Lung (tissue), 12 donors: ENCODE measurements around the gene CEP164. TPM values are rescaled to one million over a fixed set of nuclear protein-coding genes. Genes with fewer than 3 reads are reported as not detected.

Source experiments
- ATAC-seq: fragments of 200-7000 bp; cut with Tn5 transposase; one replicate; pipeline ENCODE4 v1.9.1; 2020; ENCODE audit warnings: moderate number of reproducible peaks; ENCODE audit not compliant: insufficient read depth, low FRiP score
- DNase-seq, 3 donors: peaks; one replicate each; pipeline ENCODE4 v3.0.0-alpha.2; 2013 to 2017
- H3K27ac ChIP-seq, 2 donors: one replicate each; pipeline ENCODE4 v1.5.1; 2013; ENCODE audit warnings: mild to moderate bottlenecking in 2 of 2, moderate library complexity in 2 of 2, control low read depth in 1 of 2, inconsistent platforms in 1 of 2, low read depth in 1 of 2, low read length in 1 of 2
- H3K27me3 ChIP-seq, 3 donors: one replicate each; pipeline ENCODE4 v1.5.1; 2013; ENCODE audit warnings: low read length in 2 of 3; ENCODE audit not compliant: control insufficient read depth in 3 of 3, insufficient read depth in 3 of 3
- H3K36me3 ChIP-seq, 4 donors: one replicate each; pipeline ENCODE4 v1.5.1; 2013; ENCODE audit warnings: low read length in 4 of 4, mild to moderate bottlenecking in 1 of 4, moderate library complexity in 1 of 4; ENCODE audit not compliant: control insufficient read depth in 4 of 4, insufficient read depth in 4 of 4
- H3K4me1 ChIP-seq, 5 donors: one replicate each; pipeline ENCODE4 v1.5.1; 2013; ENCODE audit warnings: low read length in 5 of 5, mild to moderate bottlenecking in 2 of 5, moderate library complexity in 1 of 5; ENCODE audit not compliant: control insufficient read depth in 5 of 5, insufficient read depth in 5 of 5
- H3K4me3 ChIP-seq: one replicate; pipeline ENCODE4 v1.5.1; 2013; ENCODE audit warnings: mild to moderate bottlenecking, control low read depth, moderate library complexity
- H3K9ac ChIP-seq, 2 donors: one replicate each; pipeline ENCODE4 v1.5.1; 2013; ENCODE audit warnings: low read length in 2 of 2, control low read depth in 1 of 2; ENCODE audit not compliant: insufficient read depth in 1 of 2
- H3K9me3 ChIP-seq, 4 donors: one replicate each; pipeline ENCODE4 v1.5.1; 2013; ENCODE audit warnings: low read length in 3 of 4, mild to moderate bottlenecking in 1 of 4, moderate library complexity in 1 of 4; ENCODE audit not compliant: control insufficient read depth in 4 of 4, insufficient read depth in 3 of 4
- WGBS, 2 donors: extraction: QIAGEN DNeasy Blood & Tissue Kit; methylation state at CpG; one replicate each; pipeline ENCODE4 v1.1.7; 2013; 5-methylcytosine and 5-hydroxymethylcytosine counted together
- polyA plus RNA-seq, 2 donors: library from polyadenylated mRNA; stranded (reverse); fragments of 200-250 nt; gene quantifications; one replicate each; pipeline ENCODE4 v1.2.1, GENCODE V29; 2013
- total RNA-seq, 2 donors: library from RNA; depleted of rRNA in 1 of 2; stranded (reverse); fragments of >200 nt in 1 of 2; gene quantifications; one replicate each; pipeline ENCODE4 v1.2.1, GENCODE V29; 2014 to 2021
- TF ChIP-seq, protein P1 (sequence below): IDR thresholded peaks from 2 replicates; pipeline ENCODE4 v1.5.1; 2012; ENCODE audit warnings: mild to moderate bottlenecking; ENCODE audit errors: control extremely low read depth, extremely low read depth
- donor health status: control.
- donor health status: control.
- donor health status: Bipolar disorder and iron deficiency.
- donor health status: healthy.
- donor health status: DM: yes; HTN: yes; CAD: no.

CEP164 gene
- total and polyA plus RNA-seq, 4 donors: 12.0 to 36.1 (median 26.7) TPM

DNA sequence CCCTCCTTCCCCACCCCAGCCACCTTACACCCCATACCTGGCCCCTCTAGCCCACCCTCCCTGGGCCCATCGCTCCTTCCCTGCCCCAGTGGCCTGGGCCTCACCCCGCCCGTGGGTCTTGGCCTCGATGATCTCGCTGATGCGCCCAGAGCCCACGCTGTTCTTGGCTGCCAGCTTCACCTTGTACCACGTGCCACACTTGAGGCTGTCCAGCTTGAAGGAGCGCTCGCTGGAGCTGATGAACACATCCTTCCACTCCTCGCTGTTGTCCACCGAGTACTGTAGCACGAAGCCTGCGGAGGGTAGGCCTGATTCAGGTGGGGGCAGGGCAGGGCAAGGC, 110.1 kb downstream of the CEP164 start:
- WGBS, 2 donors: 77 to 86% methylated on average over 14 of the region's 14 CpGs
- no peak overlapping the region for H3K9ac ChIP-seq
- H3K27me3 ChIP-seq: peaks cover 0 to 14% (median 0%) of the 10 kb centered on the region in 3 donors
- H3K9me3 ChIP-seq: peaks cover 0 to 4% (median 2%) of the 10 kb centered on the region in 4 donors
- ATAC-seq (no peak), DNase-seq (no peak)
- peaks cover 0 to 7% (median 0%) of the 10 kb centered on the region in 4 donors for H3K36me3 ChIP-seq
- H3K27ac ChIP-seq: no peak overlapping the region
- TF ChIP-seq, protein P1, sequence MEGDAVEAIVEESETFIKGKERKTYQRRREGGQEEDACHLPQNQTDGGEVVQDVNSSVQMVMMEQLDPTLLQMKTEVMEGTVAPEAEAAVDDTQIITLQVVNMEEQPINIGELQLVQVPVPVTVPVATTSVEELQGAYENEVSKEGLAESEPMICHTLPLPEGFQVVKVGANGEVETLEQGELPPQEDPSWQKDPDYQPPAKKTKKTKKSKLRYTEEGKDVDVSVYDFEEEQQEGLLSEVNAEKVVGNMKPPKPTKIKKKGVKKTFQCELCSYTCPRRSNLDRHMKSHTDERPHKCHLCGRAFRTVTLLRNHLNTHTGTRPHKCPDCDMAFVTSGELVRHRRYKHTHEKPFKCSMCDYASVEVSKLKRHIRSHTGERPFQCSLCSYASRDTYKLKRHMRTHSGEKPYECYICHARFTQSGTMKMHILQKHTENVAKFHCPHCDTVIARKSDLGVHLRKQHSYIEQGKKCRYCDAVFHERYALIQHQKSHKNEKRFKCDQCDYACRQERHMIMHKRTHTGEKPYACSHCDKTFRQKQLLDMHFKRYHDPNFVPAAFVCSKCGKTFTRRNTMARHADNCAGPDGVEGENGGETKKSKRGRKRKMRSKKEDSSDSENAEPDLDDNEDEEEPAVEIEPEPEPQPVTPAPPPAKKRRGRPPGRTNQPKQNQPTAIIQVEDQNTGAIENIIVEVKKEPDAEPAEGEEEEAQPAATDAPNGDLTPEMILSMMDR: no peak
- H3K4me3 ChIP-seq: no peak overlapping the region
- no peaks in the 10 kb centered on the region for H3K4me1 ChIP-seq

DNA sequence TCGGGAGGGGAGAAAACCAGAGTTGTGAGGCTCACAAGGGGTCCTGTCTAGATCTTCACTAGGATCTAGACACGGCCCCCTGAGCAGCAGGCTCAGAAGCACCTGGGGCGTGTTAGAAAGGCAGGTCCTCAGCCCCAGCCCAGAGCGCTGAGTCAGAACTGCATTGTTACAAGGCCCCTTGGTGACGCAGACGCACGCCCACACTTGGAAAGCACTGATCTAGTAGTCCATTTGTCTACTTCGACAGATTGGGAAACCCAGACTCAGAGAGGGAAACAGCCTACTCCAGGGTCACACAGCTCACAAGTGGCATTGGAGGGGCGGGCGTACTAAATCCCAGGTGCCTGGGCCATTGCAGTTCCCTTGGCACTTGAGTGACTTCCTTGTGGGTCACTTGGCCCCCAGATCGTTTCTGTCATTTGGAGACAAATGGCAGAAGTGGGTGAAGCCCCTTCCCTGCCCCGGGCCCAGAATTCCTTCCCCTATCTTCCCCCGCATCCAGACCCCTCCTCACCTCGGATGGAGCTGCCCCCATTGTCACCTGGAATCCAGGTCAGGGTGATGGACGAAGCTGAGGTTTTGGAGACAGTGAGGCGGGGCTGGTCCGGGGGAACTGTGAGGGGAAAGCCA, 110.8 kb downstream of the CEP164 start:
- no peak overlapping the region for H3K9ac ChIP-seq
- H3K4me3 ChIP-seq: no peak overlapping the region
- peaks cover 0 to 18% (median 0%) of the 10 kb centered on the region in 3 donors for H3K27me3 ChIP-seq
- no peaks in the 10 kb centered on the region for H3K4me1 ChIP-seq
- 89 to 90% methylated on average over 17 of the region's 17 CpGs for WGBS, 2 donors
- TF ChIP-seq, protein P1: no peak
- ATAC-seq (no peak), DNase-seq (no peak)
- H3K36me3 ChIP-seq: peaks cover 0 to 7% (median 0%) of the 10 kb centered on the region in 4 donors
- peaks cover 0 to 4% (median 2%) of the 10 kb centered on the region in 4 donors for H3K9me3 ChIP-seq
- H3K27ac ChIP-seq: no peak overlapping the region

DNA sequence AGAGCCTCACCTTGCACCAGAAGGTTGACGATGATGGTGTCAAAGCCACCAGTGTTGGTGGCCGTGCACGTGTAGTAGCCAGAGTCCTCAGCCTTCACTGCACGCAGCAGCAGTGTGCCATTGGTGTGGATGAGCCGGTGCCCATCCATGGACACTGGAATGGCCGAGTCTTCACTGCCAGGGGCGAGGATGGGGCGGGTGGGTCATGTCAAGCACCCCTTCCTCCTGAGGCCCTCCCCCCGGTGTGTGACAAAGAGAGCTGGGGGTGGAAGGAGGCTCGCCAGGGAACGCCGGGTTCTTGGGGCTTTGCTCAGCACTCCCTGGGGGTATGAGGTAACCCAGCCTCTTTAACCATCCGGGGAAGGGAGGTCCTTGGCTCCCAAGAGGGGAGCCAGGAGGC, 111.6 kb downstream of the CEP164 start:
- H3K4me1 ChIP-seq: peaks cover 0 to 7% (median 0%) of the 10 kb centered on the region in 5 donors
- H3K9ac ChIP-seq: no peak overlapping the region
- DNase-seq (no peak), ATAC-seq (no peak)
- no peak overlapping the region for H3K4me3 ChIP-seq
- H3K36me3 ChIP-seq: peaks cover 0 to 7% (median 0%) of the 10 kb centered on the region in 4 donors
- 89 to 95% methylated on average over 12 to 13 of the region's 13 CpGs for WGBS, 2 donors
- H3K27me3 ChIP-seq: peaks cover 0 to 19% (median 0%) of the 10 kb centered on the region in 3 donors
- TF ChIP-seq, protein P1: no peak
- H3K27ac ChIP-seq: no peak overlapping the region
- peaks cover 0 to 4% (median 2%) of the 10 kb centered on the region in 4 donors for H3K9me3 ChIP-seq
